GM12873 (cell line): ENCODE measurements around the gene VMAC.

Experiments
- TF ChIP-seq, protein P1 (sequence below): IDR thresholded peaks from 2 replicates; pipeline ENCODE4 v1.5.1; 2012; ENCODE audit warnings: low read depth, mild to moderate bottlenecking, moderate library complexity, low read length, control low read depth; ENCODE audit not compliant: insufficient read depth; ENCODE audit errors: missing control alignments

Gene VMAC

DNA sequence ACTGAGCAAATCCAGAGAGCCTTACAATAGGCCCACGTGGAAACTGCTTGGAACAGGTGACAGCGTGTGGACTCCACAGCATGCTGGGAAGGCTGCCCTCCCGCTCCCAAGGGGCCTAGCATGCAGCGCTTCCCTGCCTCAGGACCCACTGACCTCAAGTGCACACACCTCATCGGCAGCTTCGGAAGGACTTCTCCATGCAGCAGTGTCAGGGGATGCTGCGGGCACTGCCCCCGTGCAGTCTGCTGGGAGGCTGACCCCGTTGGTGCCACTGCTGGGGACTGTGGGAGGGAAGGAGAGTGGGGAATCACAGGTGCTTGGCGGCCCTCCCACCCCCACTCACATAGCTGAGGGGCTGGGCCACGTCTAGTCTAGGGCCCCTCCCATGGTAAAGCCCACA, 26.6 kb downstream of the VMAC start:
- TF ChIP-seq, protein P1, sequence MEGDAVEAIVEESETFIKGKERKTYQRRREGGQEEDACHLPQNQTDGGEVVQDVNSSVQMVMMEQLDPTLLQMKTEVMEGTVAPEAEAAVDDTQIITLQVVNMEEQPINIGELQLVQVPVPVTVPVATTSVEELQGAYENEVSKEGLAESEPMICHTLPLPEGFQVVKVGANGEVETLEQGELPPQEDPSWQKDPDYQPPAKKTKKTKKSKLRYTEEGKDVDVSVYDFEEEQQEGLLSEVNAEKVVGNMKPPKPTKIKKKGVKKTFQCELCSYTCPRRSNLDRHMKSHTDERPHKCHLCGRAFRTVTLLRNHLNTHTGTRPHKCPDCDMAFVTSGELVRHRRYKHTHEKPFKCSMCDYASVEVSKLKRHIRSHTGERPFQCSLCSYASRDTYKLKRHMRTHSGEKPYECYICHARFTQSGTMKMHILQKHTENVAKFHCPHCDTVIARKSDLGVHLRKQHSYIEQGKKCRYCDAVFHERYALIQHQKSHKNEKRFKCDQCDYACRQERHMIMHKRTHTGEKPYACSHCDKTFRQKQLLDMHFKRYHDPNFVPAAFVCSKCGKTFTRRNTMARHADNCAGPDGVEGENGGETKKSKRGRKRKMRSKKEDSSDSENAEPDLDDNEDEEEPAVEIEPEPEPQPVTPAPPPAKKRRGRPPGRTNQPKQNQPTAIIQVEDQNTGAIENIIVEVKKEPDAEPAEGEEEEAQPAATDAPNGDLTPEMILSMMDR = no peak

DNA sequence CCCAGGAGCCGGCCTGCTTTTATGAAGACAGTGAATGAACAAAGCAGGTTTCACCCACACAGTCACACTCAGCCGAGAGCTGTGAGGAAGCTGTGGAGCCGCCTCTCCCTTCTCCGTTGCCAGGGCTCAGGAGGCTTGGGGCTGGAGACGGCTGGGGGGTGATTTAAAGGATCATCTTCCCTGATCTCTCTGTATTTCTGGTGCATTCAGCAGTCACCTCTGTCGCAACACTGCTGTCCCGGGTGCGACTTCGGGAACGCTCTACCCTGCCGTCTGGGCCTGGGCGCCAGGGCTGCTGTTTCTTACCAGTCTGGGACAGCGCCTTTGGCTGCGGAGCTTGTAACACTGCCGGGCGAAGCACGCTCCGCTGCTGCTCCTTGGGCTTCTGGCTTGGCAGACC, 27.5 kb downstream of the VMAC start:
- TF ChIP-seq, protein P1 = no peak

DNA sequence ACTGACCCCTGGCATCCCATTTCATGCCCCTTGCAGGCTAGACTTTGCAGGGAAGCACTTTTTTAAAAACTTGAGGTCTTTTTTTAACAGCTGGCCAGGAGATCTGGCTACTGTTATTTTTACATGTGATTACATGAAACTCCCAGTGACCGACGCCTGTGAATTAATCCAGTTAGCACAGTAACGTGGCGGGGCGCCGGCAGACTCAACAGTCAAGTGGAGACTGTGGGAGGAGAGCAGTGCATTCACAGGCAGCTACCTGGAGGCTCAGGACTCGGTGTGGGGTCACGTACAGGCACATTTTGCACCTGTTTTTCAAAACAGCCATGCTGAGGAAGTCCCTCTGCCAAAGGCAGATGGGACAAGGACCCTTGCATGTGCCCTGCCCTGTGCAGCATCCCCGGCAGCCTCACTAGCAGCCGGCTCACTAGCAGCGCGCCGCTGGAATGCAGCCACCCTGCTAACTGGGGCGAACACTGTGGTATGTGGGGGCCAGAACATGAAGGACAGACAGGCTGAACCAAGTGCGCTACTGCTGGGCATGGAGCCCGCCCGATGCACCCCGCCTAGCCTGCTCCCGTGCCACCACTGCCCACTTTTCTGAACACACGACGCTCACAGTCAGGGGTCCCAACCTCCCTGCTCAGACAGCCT, 28.1 kb downstream of the VMAC start:
- TF ChIP-seq, protein P1 = no peak

DNA sequence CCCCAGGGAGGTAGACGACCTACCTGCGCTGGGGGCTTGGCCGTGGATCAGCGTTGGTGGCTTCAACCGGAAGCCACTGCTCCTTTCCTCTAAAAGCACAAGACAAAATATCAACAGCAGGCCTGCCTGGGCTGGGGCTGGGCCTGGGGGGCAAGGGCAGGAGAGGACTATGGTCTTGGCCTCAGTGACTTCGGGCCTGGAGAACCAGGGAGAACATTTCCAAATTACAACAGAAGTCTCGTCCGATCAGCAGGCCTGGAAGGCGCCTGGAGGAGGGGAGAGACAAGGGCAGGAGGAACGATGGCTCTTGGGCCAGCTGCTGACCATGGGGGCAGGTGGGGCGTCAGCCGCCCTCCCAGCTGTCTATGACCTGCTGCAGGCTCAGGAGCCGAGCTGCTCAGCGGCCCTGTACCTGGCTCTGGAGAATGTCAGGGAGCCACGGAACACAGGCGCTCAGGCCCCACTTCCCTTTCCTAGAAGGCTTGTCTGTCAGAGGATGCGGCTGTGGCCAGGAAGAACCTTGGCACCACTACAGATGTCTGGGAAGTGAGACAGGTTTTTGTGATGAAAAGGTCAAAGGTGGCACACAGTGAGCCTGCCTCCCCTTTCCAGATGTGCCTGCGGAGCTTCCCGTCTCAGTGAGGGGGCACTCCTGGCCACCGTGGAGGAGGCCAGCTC, 28.9 kb downstream of the VMAC start:
- TF ChIP-seq, protein P1 = no peak

DNA sequence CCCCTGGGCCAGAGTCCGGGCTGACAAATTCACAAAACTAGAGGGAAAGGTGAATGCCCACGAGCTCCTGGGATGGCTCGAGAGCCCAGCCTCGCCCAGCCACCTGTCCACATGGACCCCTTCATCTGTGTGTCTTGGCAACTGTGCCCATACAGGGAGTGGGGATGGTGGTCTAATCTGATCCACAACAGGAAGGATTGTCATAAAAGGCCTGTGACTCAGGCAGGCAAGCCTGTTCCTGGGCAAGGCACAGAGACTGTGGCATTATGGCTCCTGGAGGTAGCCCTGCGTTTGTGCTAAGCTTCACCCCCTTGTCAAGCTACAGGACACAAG, 29.4 kb downstream of the VMAC start:
- TF ChIP-seq, protein P1 = no peak

DNA sequence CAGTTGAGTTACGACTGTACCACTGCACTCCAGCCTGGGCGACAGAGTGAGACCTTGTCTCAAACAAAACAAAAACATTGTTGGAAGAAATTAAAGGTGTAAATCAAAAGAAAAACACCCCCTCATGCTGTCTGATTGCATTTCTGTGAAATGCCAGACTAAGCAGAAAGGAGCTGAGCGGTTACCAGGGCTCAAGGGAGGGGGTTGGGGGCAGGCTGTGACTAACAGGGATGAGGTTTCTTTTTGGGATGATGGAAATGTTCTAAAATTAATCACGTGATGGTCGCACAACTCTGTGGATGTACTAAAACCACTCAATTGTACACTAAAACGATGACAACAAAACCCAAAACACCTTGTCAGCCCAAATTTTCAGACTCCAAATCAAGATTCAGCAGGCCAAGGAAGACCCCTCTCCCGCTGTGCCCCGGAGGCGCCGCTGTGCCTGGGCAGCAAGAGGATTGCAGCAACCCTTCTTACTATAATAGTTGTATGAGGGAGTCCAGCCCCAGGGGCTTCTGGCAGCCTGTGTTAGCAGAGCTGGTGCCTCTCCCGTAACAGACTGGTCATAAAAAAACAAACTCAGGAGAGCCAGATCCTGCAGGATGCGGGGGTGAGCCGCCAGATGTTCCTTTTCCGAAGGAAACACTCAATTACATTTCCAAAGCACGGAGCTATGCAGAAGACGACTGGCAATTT, 30.3 kb downstream of the VMAC start:
- TF ChIP-seq, protein P1 = no peak

DNA sequence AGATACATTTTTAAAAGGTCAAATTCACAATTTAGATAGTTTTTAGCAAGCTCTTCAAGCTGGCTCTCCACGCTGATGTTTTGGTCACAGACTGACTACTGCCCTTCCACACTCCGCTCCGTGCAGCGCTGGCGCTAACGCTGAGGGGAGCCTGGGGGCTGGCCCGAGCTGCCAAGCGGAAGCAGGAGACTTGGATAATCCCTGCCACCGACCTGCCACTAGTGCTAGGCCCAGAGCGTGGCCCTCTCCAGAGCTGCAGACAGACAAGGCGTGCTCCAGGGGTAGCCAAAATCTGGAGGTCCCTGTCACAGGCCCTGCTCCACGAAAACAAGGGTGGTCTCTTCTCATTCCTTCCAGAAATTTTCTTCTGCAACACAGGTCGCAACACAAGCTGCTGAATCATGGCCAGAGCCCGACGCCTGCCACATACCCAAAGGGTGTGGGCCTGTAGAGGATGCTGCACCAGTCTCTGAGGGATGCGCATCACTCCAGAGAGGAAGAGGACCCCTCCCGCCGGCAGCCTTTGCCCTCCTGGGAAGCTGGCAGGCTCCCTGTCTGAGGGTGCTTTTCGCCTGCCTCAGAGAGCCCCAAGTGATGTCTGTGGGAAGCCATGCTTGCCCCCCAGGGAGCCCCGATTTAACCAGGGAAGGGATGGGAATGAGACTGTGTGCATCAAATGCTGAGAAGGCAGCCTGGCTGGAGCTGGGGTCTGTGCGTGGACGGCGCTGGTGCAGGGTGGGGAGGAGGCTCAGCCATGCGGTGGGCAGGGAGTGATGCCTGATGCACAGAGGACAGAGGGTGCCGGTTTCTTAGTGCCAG, 31.0 kb downstream of the VMAC start:
- TF ChIP-seq, protein P1 = no peak
